GM19468 (cell line): ENCODE data around the gene ELOVL6.
"Not testable (repeated sequence)": the region's sequence is repeated elsewhere in the genome, so short reads cannot be mapped to it uniquely, and the experiment has no call there.

Experiments
- ATAC-seq: cut with Tn5 transposase; IDR thresholded peaks from one replicate; pipeline ENCODE4 v1.9.1; 2021; ENCODE audit warnings: mild to moderate bottlenecking, moderate library complexity, moderate number of reproducible peaks; ENCODE audit not compliant: unreplicated experiment; ENCODE audit errors: extremely low read depth

The ELOVL6 gene

DNA sequence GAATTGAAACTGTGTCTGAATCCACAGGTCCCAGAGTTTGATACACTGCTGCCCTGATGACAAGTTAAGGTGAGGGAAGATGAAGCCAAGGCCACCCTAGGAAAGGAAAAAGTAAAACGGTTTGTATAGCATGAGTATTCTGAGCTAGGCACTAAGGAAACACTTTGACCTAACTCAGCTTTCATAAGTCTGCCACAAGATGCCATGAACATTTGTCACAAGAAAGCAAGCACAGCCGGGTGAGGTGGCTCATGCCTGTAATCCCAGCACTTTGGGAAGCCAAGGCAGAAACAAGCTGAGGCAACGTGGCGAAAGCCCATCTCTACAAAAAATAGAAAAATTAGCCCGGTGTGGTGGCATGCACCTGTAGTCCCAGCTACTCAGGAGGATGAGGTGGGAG lies 34.2 kb downstream of the ELOVL6 start:
- no peak for ATAC-seq

DNA sequence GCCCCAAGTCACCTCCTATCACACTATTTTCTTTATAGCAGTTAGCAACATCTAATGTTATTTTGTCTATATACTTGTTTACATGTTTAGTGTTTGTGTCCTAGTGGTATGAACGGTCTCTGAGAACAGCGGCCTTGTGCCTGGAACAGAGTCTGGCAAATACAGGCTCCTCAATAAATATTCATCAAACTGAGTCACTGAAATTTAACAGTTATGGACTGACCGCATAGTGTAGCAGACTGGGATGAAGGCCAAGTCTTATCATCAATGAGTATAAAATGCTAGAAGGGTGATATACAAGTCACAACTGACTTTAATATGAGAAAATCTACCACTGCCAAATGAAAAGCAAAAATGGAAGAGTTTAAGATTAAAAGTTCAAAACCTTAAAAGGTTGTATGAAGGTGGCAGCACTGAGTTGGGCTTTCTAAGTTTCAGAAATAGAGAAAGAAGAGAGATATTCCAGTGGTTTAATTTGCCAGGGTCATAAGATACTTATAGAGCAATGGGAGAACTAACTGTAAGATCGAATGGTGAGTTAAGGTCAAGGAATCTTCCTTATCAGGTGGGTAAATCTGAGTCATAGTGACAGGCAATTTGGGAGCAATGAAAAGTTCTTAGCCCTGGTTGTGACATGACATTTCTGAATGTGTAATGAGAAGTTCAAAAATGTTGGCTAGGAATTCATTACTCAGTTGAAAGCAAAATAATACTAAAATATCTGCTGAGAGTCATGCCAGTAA lies 34.9 kb downstream of the ELOVL6 start:
- no peak for ATAC-seq

DNA sequence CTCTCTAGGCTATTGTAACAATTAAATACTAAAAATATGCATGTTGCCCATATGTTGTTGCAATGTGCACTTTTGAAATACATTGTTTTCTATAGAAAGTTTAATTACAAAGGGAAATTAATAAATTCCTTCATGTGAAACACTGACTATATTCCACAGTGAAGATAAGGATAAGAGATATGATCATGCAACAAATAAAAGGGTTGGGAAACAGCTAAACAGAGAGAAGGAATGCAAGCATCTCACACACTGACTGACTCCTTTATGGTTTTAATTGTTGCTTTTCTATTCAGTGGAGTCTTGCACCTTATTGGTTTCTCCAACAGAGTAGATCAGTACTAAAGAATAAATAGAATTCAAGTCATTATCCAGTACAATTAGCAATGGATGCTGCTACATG lies 37.8 kb downstream of the ELOVL6 start:
- ATAC-seq, result no peak

DNA sequence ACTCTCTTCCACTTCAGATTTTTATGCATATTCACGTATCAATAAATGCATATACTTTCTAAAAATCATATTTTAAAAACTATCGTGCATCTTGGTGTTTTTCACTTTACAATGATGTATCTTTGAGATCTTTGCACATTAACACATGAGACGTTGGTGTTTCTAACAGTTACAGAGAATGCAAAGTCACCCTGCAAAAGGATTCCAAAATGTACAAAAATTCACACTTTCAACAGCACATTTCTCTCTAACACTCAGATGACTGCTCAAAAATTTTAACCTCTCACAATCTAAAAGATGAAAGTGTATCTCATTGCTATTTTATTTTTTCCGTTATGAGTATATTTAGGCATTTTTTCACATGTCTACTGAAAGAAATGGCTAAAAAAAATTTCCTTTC lies 38.9 kb downstream of the ELOVL6 start:
- no peak for ATAC-seq

DNA sequence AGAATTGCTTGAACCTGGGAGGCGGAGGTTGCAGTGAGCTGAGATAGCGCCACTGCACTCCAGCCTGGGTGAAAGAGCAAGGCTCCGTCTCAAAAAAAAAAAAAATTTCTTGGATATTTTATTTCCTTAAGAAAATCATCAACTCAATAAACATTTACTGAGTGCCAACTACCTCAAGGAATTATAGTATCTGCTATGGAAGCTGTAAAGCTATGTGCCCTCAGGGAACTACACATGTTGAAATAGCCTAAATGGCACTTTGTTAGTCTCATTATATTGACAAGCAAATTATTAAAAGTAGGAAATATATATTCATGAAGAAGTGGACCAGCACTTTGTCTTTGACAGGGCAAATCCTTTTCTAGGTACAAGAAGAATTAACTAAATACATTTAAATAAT lies 40.8 kb downstream of the ELOVL6 start:
- no peak for ATAC-seq

DNA sequence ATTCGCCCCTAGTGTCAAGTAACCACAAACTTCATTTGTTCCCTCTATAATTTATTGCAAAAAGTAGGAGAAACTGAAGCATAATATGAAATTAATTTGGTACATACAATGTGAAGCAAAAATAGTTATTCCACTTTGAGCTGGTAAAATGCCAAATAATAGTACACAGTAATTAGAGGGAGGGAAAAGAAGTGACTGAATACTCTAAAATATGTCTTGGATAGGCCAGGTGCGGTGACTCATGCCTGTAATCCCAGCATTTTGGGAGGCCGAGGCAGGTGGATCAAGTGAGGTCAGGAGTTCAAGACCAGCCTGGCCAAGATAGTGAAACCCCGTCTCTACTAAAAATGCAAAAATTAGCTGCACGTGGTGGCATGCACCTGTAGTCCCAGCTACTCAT lies 41.2 kb downstream of the ELOVL6 start:
- ATAC-seq, result not testable (repeated sequence)

DNA sequence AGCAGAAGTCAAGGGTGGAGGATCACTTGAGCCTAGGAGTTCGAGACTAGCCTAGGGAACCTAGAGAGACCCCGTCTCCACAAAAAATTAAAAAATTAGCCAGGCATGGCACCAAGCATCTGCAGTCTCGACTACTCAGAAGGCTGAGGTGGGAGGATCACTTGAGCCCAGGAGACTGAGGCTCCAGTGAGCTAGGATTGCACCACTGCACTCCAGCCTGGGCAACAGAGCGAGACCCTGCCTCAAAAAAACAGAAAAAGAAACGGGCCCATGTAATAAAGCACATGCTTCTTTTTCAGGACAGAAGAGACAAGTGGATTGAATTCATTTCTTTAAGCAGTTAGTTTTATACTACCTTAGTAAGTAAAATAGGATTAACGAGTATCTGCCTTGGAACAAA lies 42.0 kb downstream of the ELOVL6 start:
- ATAC-seq, result no peak

DNA sequence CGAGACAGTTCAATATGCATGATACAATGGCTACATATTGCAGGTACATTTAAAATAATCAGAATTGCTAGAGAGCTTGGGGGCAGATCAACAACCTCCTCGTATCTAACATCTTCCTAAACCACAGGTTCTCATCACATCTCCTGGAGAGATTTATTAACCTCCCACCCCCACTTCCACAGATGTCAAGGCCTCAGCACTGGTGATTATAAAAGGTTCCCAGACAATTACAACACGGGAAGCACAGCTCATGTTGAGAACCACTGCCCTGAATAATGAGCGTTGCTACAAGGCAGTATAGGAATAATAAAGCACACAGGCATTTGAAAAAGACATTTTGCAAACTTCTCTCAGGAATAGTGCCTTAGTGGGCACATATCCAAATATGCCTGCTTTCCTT lies 42.8 kb downstream of the ELOVL6 start:
- no peak for ATAC-seq

DNA sequence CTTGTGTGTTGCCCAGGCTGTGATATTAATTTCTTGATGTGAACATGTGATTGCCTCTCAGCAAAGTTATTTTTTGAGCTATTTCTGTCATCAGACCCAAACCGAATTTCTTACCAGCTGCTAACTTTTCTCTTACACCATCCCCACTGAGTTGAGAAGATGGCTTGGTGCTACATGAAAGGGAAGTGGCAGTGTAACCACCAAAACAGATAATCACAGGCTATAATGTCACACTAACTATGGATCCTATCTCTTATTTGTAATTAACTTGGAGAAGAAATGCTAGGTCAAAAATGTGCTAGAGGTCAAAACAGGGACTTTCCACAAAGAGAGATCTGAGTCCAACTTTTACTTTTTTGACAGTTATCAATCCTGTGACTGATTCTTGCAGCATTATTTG lies 43.8 kb downstream of the ELOVL6 start:
- no peak for ATAC-seq

DNA sequence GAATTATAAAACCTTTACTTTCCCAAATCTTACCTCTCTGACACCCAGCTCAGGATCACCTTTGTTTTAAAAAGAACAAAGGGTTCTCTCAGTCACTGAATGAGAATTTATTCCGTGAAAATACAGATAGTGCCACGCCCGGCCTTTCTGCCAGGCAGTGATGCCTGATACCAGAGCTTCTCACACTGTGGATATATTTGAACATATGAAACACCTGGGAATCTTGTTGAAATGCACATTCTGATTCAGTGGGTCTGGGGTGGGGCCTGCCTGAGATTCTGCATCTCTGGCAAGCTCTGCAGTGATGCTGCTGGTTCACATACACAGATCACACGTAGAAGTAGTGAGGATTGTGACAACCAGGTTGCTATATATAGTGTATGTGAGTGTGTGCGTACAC lies 46.0 kb downstream of the ELOVL6 start:
- no peak for ATAC-seq

DNA sequence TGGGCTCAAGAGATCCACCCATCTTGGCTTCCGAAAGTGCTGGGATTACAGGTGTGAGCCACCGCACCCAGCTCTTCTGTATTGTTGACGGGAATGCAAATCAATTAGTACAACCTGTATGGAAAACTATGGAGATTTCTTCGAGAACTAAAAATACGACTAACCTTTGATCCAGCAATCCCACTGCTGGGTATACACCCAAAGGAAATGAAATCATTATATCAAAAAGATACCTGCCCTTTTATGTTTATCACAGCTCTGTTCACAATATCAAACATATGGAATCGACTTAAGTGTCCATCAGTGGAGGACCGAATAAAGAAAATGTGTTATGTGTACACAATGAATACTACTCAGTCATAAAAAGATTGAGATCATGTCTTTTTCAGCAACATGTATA lies 49.3 kb downstream of the ELOVL6 start:
- ATAC-seq, result no peak

DNA sequence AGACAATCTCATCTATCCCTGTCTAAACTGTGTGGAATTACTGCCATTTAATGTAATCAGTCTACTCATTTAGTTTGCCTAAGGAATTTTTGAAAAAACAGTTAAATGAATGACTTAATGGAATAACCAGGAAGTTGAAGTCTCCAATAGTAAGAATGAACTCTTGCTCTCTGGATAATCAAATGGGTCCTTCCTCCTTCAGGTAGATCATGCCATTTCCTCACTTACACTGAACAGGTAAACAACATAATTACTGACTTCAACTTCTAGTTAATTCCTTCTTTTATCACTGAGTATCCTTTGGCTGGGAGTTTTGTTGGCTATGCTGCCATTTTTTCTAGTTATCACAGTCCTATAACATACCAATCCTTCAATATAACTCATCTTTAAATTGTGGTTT lies 56.0 kb downstream of the ELOVL6 start:
- no peak for ATAC-seq

DNA sequence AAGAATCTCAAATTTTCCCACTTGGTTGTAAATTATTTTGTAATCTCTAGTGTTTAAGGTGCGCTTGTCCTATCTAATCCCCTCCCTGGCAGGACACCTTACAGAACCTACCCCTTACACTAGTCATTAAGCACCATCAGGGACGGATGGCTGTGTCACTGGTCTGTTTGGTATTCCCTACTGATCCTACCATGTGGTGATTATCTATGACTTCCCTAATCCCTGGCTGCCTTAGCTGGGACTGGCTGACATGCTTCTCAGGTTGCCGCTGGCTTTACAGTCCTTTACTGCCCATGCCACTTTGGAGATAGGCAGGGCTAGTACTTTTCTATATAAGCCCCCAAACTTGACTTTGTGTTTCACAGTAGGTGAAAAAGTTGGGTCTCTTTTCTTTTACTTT lies 58.6 kb downstream of the ELOVL6 start:
- no peak for ATAC-seq

DNA sequence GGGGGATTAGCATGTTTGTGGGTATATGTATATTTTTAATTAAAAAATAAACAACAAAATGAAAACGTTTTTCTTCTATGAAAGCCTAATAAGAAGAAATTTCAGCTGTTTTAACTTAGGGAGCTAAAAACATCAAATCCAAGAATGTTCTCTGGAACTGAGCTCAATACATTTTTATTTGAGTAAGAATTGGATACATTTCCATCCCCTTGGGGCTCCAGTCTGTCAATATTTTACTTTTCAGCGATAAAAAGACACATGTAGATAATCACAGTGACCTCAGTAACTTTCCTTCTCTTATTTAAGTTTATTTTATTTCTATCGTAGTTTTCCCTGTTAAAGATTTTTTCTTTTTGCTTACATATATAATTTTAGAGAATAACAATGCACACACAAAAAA lies 59.3 kb downstream of the ELOVL6 start:
- ATAC-seq, result no peak

DNA sequence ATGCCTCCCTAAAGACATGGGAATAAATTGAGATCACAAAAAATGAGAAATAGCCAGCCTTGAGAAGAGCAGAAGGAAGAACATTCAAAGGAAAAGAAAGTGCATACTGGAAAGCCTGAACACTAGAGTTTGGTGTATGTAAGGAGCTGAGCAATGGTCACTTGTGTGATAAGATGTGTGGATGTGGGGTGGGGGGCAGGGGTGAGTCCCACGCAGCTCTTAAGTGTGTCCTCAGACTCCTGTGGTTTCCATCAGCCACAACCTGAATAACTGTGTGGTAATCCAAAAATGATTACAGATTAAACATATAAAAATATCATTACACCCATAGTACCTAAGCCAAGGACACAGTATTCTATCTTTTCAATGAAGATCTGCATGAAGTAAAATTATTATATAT lies 59.9 kb downstream of the ELOVL6 start:
- no peak for ATAC-seq

DNA sequence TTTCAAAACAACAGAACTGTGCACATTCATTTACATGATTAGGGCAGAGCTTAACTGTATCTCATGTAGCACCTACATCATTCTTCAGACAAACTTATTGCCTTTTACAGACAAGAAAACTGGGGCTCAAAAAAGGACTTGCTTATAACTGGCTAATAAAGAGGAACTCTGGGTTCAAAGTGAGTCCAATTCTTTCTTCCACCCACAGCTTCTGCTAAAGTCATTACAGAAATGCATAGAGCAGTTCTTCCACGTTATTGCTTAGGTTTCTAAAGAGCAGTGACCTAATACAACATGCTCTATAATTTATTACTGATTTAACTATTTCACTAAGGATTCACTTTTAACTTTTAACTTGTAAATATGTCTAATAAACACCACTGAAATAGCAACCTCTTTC lies 60.6 kb downstream of the ELOVL6 start:
- ATAC-seq, result no peak

DNA sequence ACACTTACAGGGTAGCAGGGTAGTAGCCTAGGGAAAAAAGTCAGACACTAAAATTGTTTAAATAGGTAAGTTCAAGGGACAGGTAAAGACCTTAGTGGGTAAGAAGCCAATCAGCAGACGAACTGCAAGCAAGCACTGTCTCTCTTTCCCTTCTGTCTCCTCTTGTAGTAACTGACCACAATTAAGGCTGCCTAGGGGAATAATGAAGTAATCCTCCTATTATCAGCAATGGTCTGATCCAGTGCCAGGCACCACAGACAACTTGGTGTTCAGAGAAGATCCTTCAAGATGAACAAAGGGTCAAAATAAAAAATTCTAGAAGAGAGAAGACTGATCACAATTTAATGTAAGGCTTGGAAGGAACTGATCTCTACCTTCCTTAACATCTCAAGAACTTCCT lies 62.9 kb downstream of the ELOVL6 start:
- no peak for ATAC-seq

DNA sequence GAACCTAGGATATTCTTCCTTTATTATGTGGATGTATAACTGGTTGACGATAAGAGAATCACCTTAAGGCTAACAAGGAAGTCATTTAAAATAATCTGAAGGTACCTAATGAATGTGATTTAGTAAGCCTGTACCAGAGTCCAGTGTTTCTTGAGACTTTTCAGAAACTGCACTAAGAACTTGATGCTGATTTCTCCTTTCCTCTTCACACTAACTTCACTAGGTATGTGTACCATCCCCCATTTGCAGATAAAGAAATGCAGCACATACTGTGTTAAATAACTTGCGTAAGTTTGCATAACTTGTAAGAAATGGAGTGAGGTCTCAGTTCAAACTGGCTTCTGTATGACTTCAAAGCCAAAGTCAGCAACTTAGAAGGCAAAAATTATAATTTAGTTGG lies 63.3 kb downstream of the ELOVL6 start:
- no peak for ATAC-seq

DNA sequence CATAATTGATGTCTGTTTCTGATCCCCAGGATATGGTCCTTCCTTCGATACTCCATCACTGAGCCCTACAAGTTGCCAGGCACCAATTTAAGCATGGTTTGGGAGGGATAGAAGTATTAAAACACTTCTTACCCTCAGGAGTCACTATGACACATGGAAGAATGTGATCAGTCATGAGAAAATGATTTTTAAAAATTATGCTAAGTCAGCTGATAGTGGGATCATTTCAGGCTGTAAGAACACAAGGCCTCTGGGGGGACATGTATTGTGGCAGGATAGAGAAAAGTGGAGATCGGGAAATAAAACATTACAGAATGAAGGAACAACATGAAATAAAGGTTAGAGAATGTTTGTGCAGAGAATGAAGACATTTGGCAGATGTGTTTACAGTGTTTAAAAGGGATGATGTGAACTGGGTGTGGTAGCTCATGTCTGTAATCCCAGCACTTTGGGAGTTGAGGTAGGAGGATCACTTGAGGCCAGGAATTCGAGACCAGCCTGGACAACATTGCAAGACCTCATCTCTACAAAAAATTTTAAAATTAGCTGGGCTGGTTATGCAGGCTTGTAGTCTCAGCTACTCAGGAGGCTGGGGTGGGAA lies 64.0 kb downstream of the ELOVL6 start:
- ATAC-seq, result no peak

DNA sequence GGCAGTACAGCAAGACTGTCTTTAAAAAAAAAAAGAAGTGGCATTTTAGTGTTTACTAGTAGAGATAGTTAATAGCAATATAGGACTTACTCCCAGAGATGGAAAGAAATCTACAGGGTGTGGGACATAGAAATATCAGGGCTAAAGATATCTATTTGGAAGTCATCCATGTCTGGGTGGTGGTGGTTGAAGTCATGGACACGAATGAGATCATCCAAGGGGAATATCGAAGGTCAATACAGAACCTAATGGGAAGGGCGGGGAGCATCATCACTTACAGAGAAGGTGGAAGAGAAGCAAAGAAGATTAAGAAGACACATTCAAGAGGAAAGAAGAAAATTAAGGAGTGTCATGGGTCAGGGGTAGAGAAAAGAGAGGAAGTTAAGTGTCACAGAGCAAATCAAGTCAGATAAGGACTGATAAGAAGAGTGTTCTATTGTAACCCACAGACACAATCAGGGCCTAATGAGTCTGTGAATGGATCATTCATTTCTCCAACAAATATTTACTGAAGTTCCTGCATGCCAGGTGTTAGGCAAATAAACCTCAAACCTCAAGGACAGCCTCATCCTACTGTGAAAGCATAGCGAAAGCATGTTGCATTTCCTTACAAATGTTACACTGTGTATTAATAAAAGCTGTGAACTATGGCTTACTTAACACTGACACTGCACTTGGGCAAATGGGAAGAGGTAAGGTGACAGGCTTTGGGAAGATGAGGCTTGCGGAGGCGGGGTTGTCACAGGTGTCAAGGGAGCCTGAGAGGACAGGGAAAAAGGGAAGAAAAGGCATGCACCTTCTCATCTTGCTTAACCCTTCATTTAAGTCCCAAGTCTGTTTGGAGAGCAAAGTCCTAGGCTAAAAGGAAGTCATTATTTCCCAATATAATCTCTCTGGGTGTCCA lies 65.3 kb downstream of the ELOVL6 start:
- ATAC-seq, result no peak

DNA sequence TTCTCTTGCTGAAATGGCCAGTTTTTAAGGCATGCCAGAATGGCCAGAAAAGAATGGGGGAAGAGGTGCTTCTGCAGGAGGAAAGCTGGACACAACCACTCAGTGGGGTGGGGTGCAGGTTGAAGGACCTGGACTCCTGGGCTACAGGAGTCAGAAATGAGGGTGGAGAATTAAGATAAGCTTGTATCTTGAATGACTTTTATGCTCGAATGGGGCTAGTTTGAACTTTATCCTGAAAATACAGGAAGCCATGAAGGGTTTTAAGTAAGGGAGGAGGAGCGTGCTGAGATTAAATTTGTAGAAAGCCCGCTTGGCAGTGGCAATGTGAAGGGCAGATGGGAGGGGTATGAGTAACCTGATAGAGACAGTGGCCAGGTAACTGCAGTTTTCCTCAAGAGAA lies 66.5 kb downstream of the ELOVL6 start:
- ATAC-seq, result no peak
